Effector CD4-positive, alpha-beta T cell (primary cell): ENCODE results near the gene HRH3.

Experiments
- DNase-seq: peaks from one replicate; pipeline ENCODE4 v3.0.0-alpha.2; 2020

Gene HRH3

DNA sequence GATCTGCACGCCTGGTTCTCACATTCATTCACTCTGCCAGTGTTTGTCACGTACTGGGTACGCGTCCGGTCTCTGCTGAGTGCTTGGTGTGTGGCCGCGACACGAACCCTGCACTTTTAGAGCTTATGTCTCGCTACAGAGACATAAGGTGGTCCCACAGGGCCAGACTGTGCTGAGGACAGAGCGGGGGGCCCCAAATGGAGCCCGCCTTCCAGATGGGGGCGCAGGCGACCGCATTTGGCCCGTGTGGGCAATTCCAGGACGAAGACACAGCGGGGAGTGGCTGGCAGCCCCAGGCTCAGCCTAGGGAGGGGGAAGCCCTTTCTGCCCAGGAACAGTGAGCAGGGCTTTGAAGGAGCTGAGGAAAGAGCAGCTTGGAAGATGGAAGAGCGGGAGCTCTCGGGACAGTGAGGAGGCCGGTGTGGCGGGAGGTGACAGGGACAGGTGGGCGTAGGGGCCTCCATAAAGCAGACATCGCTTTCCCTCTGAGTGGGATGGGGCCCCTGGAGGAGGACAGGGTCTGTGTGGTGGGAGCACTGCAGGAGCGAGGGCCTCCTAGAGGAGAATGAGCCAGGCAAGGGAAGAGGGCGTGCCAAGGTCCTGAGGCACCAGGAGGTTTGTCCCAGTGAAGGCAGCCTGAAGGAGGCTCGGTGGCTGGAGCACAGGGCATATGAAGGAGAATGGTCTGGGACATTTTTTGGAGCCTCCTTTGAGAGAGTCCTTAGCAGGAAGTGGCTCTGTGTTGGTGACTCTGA, 45.0 kb downstream of the HRH3 start:
- no peak for DNase-seq

DNA sequence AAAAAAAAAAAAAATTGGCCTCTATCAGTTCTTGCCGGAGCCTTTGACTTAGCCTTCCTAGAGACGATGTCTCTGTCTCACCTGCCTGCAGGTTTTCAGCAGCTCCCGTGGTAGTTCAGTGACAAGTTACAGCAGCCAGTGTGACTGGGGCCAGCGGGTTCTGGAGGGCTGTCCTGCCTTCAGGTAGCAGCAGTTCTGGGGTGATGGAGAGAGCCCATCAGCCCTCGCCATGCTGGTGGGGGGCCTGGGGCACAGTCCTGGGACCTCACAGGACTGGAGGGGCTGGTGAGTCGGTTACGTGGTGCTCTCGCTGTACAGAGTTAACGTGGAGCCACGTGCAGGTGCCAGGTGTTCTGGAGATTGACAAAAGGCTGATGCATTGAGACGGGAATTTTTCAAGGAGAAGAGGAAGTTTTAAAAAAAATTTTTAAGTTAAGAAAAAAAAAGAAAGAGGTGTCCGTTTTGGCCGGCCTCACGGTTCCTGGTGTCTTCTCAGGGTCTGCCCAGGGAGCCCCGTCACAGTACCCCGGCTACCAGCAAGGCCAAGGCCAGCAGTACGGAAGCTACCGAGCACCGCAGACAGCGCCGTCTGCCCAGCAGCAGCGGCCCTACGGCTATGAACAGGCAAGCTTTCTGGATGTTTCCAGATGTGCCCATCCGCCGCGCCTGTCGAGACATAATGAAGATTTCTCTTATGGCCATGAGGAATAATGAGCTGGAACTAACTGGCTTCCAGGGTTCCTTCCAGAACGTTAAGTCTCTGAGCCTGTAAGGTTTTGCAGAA, 45.9 kb downstream of the HRH3 start:
- DNase-seq, result no peak

DNA sequence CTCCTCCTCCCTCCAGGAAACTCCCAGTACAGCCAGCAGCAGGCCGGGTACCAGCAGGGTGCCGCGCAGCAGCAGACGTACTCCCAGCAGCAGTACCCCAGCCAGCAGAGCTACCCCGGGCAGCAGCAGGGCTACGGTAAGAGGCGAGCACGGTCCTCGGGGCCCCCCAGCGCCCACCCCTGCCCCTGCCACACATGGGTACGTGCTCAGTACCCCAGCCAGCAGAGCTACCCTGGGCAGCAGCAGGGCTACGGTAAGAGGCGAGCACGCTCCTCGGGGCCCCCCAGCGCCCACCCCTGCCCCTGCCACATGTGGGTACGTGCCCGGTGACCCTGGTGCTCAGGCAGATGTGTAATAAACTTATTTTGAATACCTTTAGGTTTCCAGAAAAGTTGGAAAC, 47.4 kb downstream of the HRH3 start:
- no peak for DNase-seq

DNA sequence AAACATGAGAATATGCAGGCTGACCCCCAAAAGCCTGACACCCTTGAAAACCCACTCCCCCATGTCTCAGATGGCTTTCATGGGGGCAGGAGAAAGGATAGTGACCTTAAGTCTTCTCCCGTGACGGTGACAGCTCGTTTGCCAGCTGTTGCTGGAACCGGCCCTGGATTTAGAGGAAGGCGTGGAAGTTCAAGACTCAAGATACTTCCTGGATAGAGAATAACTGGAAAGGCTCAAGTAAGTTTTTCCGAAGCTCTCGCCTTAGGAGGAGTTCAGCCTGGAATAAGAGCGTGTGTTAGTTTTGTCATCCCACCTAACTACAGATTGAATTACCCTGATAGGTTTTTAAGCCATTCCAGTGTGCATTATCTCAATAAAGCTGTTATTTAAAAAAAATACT, 48.8 kb downstream of the HRH3 start:
- no peak for DNase-seq

DNA sequence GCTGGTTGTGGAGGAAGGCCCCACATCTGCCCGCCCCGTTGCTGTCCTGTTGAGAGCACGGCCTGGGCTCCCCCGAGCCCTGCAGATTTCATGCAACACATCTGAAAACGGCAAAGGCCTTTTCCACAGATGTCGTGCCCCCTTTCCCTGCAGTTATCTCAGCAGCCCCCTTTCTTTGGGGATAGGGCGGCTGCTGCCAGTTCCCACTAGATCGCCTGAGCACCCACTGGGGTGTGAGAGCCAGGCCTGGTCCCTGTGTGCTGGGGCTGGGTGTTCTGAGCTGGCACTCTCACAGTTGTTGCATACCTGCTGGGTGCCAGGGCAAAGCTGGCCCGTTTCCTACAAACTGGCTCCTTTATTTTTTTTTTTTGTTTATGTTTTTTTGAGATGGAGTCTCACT, 49.5 kb downstream of the HRH3 start:
- no peak for DNase-seq

DNA sequence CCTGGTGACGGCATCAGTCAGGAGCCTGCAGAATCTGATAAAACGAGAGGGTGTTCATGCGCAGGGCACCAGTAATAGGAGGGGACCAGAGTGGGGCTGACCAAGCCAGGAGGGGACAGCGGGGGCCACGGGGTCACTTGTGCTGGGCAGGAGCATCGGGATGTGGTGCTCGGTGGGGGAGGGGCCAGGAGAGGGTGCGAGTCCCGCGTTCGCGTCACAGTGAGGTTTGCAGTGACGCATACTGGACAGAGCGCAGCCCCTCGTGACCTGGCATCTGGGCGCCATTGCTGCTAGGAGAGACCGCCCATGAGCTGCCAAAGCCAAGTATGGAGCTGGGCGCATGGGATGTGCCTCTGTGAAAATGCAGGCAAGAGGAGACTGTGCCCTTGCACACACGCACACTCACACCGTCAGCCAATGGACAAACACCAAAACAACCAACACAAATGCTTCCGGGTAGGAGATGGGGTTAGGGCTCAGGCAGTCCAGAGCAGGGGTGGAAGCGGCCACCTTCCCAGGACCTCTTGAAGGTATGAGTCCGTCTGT, 51.1 kb downstream of the HRH3 start:
- DNase-seq, result no peak

DNA sequence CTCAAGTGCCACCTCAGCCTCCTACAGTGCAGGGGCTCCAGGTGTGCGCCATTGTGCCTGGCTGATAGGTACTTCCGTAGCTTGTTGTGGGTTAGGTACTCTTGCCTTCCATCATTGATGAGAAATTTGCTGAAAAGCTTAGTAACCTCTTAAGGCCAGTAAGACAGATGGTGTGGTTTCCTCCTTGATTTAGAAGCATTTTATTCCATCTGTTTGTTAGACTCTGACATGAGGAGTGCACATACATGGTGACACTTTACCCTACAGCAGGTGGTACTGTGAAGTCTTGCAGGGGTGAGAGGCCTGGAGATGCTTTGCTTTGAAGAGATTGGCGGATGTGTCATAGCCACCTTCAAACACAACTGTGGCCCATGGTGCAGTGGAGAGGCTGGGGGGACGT, 52.0 kb downstream of the HRH3 start:
- DNase-seq, result no peak

DNA sequence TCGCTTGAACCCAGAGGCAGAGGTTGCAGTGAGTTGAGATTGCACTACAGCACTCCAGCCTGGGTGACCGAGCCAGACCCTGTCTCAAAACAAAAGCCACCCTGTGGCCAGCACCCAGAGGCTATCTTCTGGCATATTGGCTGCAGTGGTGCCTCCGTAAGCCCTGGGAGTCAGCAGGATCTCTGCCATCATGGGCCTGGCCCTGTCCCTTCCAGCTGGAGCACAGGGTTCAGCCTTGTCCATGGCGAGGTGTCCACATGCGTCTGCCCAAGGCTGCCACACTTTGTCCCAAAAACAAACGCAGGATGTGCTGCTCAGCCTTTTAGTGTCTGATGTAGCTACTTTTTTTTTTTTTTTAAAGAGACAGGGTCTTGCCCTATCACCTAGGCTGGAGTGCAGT, 52.6 kb downstream of the HRH3 start:
- no peak for DNase-seq

DNA sequence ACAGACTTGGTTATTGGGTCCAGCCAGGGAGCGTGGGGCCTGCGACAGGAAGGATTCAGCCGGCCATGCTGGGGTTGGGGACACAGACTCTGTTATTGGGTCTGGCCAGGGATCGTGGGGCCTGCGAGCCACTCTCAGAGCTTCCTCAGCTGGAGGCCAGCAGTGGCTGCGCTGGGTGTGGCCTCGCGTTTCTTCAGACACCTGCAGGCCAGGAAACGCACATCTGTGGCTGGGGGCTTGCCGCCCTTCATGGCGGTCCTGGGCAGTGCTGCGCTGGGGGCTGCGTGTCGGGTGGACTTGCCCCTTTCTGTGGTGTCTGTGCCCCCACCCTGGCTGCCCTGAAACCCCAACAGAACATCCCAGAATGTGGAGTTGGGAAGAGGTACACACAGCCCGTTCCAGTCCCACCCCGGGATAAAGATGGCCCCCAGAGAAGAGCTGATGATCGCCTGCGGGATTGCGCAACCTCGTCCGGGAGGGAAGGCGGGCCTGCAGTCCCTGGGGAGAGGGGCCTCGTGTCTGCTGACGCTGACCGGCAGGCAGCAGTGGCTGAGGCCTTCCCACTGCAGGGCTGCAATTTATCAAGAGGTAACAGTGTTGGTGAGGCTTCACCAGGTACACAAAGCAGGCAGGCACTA, 54.2 kb downstream of the HRH3 start:
- DNase-seq, result no peak
